Right renal pelvis (tissue), 4 donors: ENCODE results near the gene MOB4. TPM values are rescaled to one million over a fixed set of nuclear protein-coding genes. Genes with fewer than 3 reads are reported as not detected.
A peak's percentile ranks its signal among the peaks of the same experiment; 100 is the strongest.
"Not testable (repeated sequence)": the region's sequence is repeated elsewhere in the genome, so short reads cannot be mapped to it uniquely, and the experiment has no call there.

Experiments
- DNase-seq, 4 donors: peaks; one replicate each; pipeline ENCODE4 v3.0.0-alpha.2; 2013; ENCODE audit warnings: low read depth in 4 of 4, low spot score in 3 of 4, missing footprints in 1 of 4
- polyA plus RNA-seq, 4 donors: library from polyadenylated mRNA; unstranded; fragments of 120-200 nt; gene quantifications; one replicate each; pipeline ENCODE4 v1.2.1, GENCODE V29; 2013; ENCODE audit not compliant: insufficient read length in 4 of 4

Gene MOB4
- 10 to 100 TPM; 42.5 to 61.3 (median 50.8) TPM for polyA plus RNA-seq

GRCh38 chr2:197515739-197516392 lies at the start of gene MOB4:
Gene MOB4, plus strand, starts transcription at chr2:197516066. Its CDS starts 21 bp downstream, at chr2:197516087.
- peak; percentile 90 to 99 (median 91) for DNase-seq

- DNase-seq, result no peak
Observed at GRCh38 chr2:197472166-197472565, 43.7 kb upstream of the MOB4 start.

GRCh38 chr2:197477797-197478196 lies 38.1 kb upstream of the MOB4 start:
- DNase-seq, result no peak

- DNase-seq, result no peak
Observed at GRCh38 chr2:197480165-197481036, 35.5 kb upstream of the MOB4 start.

GRCh38 chr2:197484248-197484647 lies 31.6 kb upstream of the MOB4 start:
- DNase-seq, result not testable (repeated sequence)

GRCh38 chr2:197486175-197486574 lies 29.7 kb upstream of the MOB4 start:
- DNase-seq, result no peak

- DNase-seq, result no peak
Observed at GRCh38 chr2:197487385-197487784, 28.5 kb upstream of the MOB4 start.

GRCh38 chr2:197495433-197496134 lies 20.3 kb upstream of the MOB4 start:
- DNase-seq, result no peak

GRCh38 chr2:197496695-197497094 lies 19.2 kb upstream of the MOB4 start:
- DNase-seq, result no peak

GRCh38 chr2:197497326-197497725 lies 18.5 kb upstream of the MOB4 start:
- no peak for DNase-seq

- no peak for DNase-seq
Observed at GRCh38 chr2:197498235-197498936, 17.5 kb upstream of the MOB4 start.

- peak; percentile 53 to 58 (median 56) for DNase-seq
Observed at GRCh38 chr2:197498937-197499593, 16.8 kb upstream of the MOB4 start.

GRCh38 chr2:197499594-197500502 lies 16.0 kb upstream of the MOB4 start, which contains the start of the genes HSPD1 and HSPE1:
Gene HSPD1, minus strand, starts transcription at chr2:197499840. Its CDS starts 992 bp downstream, at chr2:197498848.
Gene HSPE1, plus strand, starts transcription at chr2:197500379. Its CDS starts 58 bp downstream, at chr2:197500437.
- DNase-seq, result peak; percentile 99 to 100 (median 100)

- peak in 2 of 4 donors; percentile 5 to 6 for DNase-seq
Observed at GRCh38 chr2:197500503-197501131, 15.2 kb upstream of the MOB4 start.

GRCh38 chr2:197502201-197502600 lies 13.7 kb upstream of the MOB4 start:
- DNase-seq, result no peak

- no peak for DNase-seq
Observed at GRCh38 chr2:197502685-197503084, 13.2 kb upstream of the MOB4 start.

- DNase-seq, result no peak
Observed at GRCh38 chr2:197504000-197504399, 11.9 kb upstream of the MOB4 start.

- DNase-seq, result no peak
Observed at GRCh38 chr2:197504512-197504911, 11.4 kb upstream of the MOB4 start.
